ENCODE results near the gene TNPO2. TPM values are rescaled to one million over a fixed set of nuclear protein-coding genes. Genes with fewer than 3 reads are reported as not detected.
A peak's percentile ranks its signal among the peaks of the same experiment; 100 is the strongest.

The TNPO2 gene
- total and polyA plus RNA-seq, 2 of the 13 experiments (the other 11 are each of a cell fraction or from before 2014, with no cell fraction given): 31.7 to 61.0 TPM

DNA sequence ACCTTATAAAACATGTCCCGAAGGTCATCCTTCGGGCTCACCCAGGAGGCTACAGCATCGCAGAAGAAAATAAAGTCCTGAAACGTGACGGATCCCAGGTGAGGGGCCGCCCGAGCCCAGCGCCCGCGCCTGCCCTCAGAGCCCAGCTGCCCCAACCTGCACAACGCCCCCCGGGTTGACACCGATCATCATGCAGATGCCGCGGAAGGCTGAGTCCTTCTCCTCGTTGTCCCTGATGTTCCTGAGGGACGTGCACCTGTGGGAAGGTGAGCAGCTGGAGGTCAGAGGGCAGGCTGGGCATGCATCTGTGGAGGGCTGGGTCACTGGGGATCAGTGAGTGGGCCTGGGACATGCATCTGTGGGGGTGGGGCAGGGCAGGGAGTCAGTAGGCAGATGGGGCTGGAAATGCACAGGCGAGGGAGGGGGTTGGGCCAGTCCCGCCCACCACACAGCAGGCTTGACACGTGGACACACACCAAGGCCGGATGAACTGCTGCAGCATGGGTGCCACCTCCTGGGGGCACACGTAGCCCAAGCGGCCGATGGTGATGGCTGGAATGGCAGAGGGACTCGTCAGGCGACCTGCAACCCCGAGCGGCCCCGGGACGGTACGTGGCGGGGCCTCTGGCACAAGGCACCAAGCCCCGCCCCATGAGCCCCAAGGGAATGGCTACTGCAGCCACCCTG lies 22.0 kb downstream of the TNPO2 start:
- FAIRE-seq (no peak), ATAC-seq (no peak), DNase-seq (ENCODE audit: low spot score) (no peak)
- intact Hi-C loops (cut with micrococcal nuclease; ENCODE audit: unreplicated experiment): no loop called here
- Histone ChIP-seq H3K9me3 (ENCODE audit: low read length) (no peaks in the 10 kb centered on the region), H3K27ac (ENCODE audit: extremely low read length, insufficient read depth, low read length) (no peak overlapping the region), H3K27me3 (ENCODE audit: control insufficient read depth in 1 of 2, insufficient read depth in 2 of 2, low read length in 2 of 2) (no peaks in the 10 kb centered on the region), H3K9ac (ENCODE audit: insufficient read depth, low read depth, low read length) (no peak overlapping the region), H3K4me2 (ENCODE audit: low read depth, low read length) (no peak overlapping the region), H3K4me3 (replicated peaks in 1 of 3; ENCODE audit: insufficient read depth in 1 of 3, low read depth in 2 of 3, low read length in 3 of 3) (no peak overlapping the region), H3K36me3 (replicated peaks in 1 of 2; ENCODE audit: control insufficient read depth in 1 of 2, insufficient read depth in 2 of 2, low read length in 2 of 2) (peaks cover 38 to 57% of the 10 kb centered on the region in 2 experiments), H4K20me1 (ENCODE audit: insufficient read depth, low read length) (no peaks in the 10 kb centered on the region), H3K4me1 (ENCODE audit: insufficient read depth, low read length) (peaks cover 6% of the 10 kb centered on the region), H3K79me2 (ENCODE audit: insufficient read depth, low read length) (no peaks in the 10 kb centered on the region), H2AFZ (ENCODE audit: low read length) (no peak overlapping the region)
- WGBS (ENCODE audit: low lambda C conversion rate): 98% methylated on average over 14 of the region's 33 CpGs
- no TSS peak for BruUV-seq (replicated peaks)
- POLR2A ChIA-PET: no interaction called here
- CTCF ChIA-PET (ENCODE audit: low intra/inter-chr PET ratio, low total read pairs): no interaction called here
- in situ Hi-C loops (cut with HindIII; ENCODE audit: extremely low pct_ligation_motif_present, low pct_unique_long_range_greater_than_20kb): no loop called here
- TF ChIP-seq STAT5B (CRISPR knock-in tag; IDR thresholded peaks at IDR 0.05): no peak
- no peak for TF ChIP-seq ZNF691 (CRISPR knock-in tag; IDR thresholded peaks at IDR 0.05; ENCODE audit: borderline replicate concordance, low read depth)
- no peak for TF ChIP-seq GATAD1 (CRISPR knock-in tag; IDR thresholded peaks at IDR 0.05)
- no peak for TF ChIP-seq IKZF1 (IDR thresholded peaks at IDR 0.05)
- TF ChIP-seq ZNF674 (CRISPR knock-in tag; IDR thresholded peaks at IDR 0.05; ENCODE audit: low read depth): no peak
- TF ChIP-seq GZF1 (CRISPR knock-in tag; IDR thresholded peaks at IDR 0.05): no peak
- TF ChIP-seq ETV5 (CRISPR knock-in tag; IDR thresholded peaks at IDR 0.05; ENCODE audit: borderline replicate concordance): no peak
- TF ChIP-seq KDM5B (CRISPR knock-in tag; IDR thresholded peaks at IDR 0.05; ENCODE audit: borderline replicate concordance): no peak
- no peak for TF ChIP-seq NKX3-1 (CRISPR knock-in tag; IDR thresholded peaks at IDR 0.05)
- no peak for TF ChIP-seq SP140L (CRISPR knock-in tag; IDR thresholded peaks at IDR 0.05; ENCODE audit: borderline replicate concordance)
- 0 out of 2 replicates have a peak, but pooled peaks have one; percentile 43 for TF ChIP-seq PCBP1 (IDR thresholded peaks at IDR 0.05; ENCODE audit: borderline replicate concordance, low read depth, low read length)
- no peak for TF ChIP-seq ZNF33A (CRISPR knock-in tag; IDR thresholded peaks at IDR 0.05; ENCODE audit: borderline replicate concordance)
- TF ChIP-seq NFKBIZ (CRISPR knock-in tag; IDR thresholded peaks at IDR 0.05): no peak
- TF ChIP-seq TGIF2 (CRISPR knock-in tag; IDR thresholded peaks at IDR 0.05): no peak
- TF ChIP-seq SNAPC4 (CRISPR knock-in tag; IDR thresholded peaks at IDR 0.05): no peak
- TF ChIP-seq CBX5 (CRISPR knock-in tag; IDR thresholded peaks at IDR 0.05; ENCODE audit: borderline replicate concordance): no peak
- peak; percentile 51; the same call in 1 of the 2 replicates for TF ChIP-seq RBFOX2 (IDR thresholded peaks at IDR 0.05; ENCODE audit: low read depth, low read length)
- peak; percentile 73 for TF ChIP-seq AGO2 (optimal IDR thresholded peaks at IDR 0.05; ENCODE audit: low read depth, low read length)
- no peak for TF ChIP-seq CENPX (CRISPR knock-in tag; IDR thresholded peaks at IDR 0.05)
- no peak for TF ChIP-seq THAP11 (CRISPR knock-in tag; IDR thresholded peaks at IDR 0.05)
